ENCODE data around the gene KRTDAP. TPM values are rescaled to one million over a fixed set of nuclear protein-coding genes. Genes with fewer than 3 reads are reported as not detected.

The KRTDAP gene
- total and polyA plus RNA-seq, 5 donors from 2014 or later: not detected

GRCh38 chr19:35510626-35510964 is 20.3 kb upstream of the KRTDAP start:
- H3K27me3 Mint-ChIP-seq: peaks cover 49% of the 10 kb centered on the region

GRCh38 chr19:35509861-35510625 is 19.8 kb upstream of the KRTDAP start:
- H3K4me3 Mint-ChIP-seq: peak overlapping the region in 3 of 4 donors; percentile 15 to 71 (median 67)
- ATAC-seq (ENCODE audit: low read depth in 2 of 2) (peak; percentile 55 to 56), DNase-seq (peak; percentile 46 to 53 (median 51))
- peaks cover 0 to 17% (median 2%) of the 10 kb centered on the region in 4 donors for H3K4me1 Mint-ChIP-seq
- Histone ChIP-seq H3K36me3 (ENCODE audit: control insufficient read depth, insufficient read depth, low read length) (no peaks in the 10 kb centered on the region), H3K9me3 (ENCODE audit: control insufficient read depth in 2 of 2, low read length in 2 of 2) (no peaks in the 10 kb centered on the region), H3K4me1 (ENCODE audit: control insufficient read depth, insufficient read depth, low read length, poor library complexity, severe bottlenecking) (peaks cover 16% of the 10 kb centered on the region), H3K4me3 (ENCODE audit: low read depth, low read length) (no peak overlapping the region), H3K27ac (ENCODE audit: insufficient read depth, low read length, poor library complexity, severe bottlenecking) (no peak overlapping the region), H3K27me3 (ENCODE audit: control insufficient read depth, insufficient read depth, low read length) (peaks cover 18% of the 10 kb centered on the region)
- H3K9me3 Mint-ChIP-seq: peaks cover 0 to 4% (median 0%) of the 10 kb centered on the region in 7 donors
- H3K27me3 Mint-ChIP-seq: peaks cover 53% of the 10 kb centered on the region
- no peaks in the 10 kb centered on the region for H3K36me3 Mint-ChIP-seq
- no peak overlapping the region for H3K27ac Mint-ChIP-seq

More at GRCh38 chr19:35510626-35510964, 20.3 kb upstream of the KRTDAP start:
- peaks cover 0 to 17% (median 2%) of the 10 kb centered on the region in 4 donors for H3K4me1 Mint-ChIP-seq
- Histone ChIP-seq H3K9me3 (ENCODE audit: control insufficient read depth in 2 of 2, low read length in 2 of 2) (no peaks in the 10 kb centered on the region), H3K4me1 (ENCODE audit: control insufficient read depth, insufficient read depth, low read length, poor library complexity, severe bottlenecking) (peaks cover 16% of the 10 kb centered on the region), H3K27ac (ENCODE audit: insufficient read depth, low read length, poor library complexity, severe bottlenecking) (no peak overlapping the region), H3K36me3 (ENCODE audit: control insufficient read depth, insufficient read depth, low read length) (no peaks in the 10 kb centered on the region), H3K4me3 (ENCODE audit: low read depth, low read length) (no peak overlapping the region), H3K27me3 (ENCODE audit: control insufficient read depth, insufficient read depth, low read length) (peaks cover 18% of the 10 kb centered on the region)
- no peaks in the 10 kb centered on the region for H3K36me3 Mint-ChIP-seq
- no peak for ATAC-seq (ENCODE audit: low read depth in 2 of 2)
- no peak for DNase-seq
- no peak overlapping the region for H3K4me3 Mint-ChIP-seq
- H3K9me3 Mint-ChIP-seq: peaks cover 0 to 4% (median 0%) of the 10 kb centered on the region in 7 donors
- H3K27ac Mint-ChIP-seq: no peak overlapping the region

GRCh38 chr19:35509018-35509652 is 18.9 kb upstream of the KRTDAP start:
- Mint-ChIP-seq H3K9me3 (peaks cover 0 to 4% (median 0%) of the 10 kb centered on the region in 7 donors), H3K4me1 (peaks cover 0 to 17% (median 2%) of the 10 kb centered on the region in 4 donors), H3K4me3 (peak overlapping the region in 3 of 4 donors; percentile 40 to 71 (median 67)), H3K27ac (peak overlapping the region in 1 of 3 donors; percentile 43), H3K27me3 (peaks cover 53% of the 10 kb centered on the region), H3K36me3 (no peaks in the 10 kb centered on the region)
- no peaks in the 10 kb centered on the region for H3K36me3 ChIP-seq (ENCODE audit: control insufficient read depth, insufficient read depth, low read length)
- ATAC-seq (ENCODE audit: low read depth in 2 of 2) (peak; percentile 52 to 63), DNase-seq (peak in 2 of 3 donors; percentile 11 to 41)
- H3K27ac ChIP-seq (ENCODE audit: insufficient read depth, low read length, poor library complexity, severe bottlenecking): no peak overlapping the region
- H3K4me1 ChIP-seq (ENCODE audit: control insufficient read depth, insufficient read depth, low read length, poor library complexity, severe bottlenecking): peaks cover 16% of the 10 kb centered on the region
- H3K4me3 ChIP-seq (ENCODE audit: low read depth, low read length): no peak overlapping the region
- no peaks in the 10 kb centered on the region for H3K9me3 ChIP-seq (ENCODE audit: control insufficient read depth in 2 of 2, low read length in 2 of 2)
- peaks cover 18% of the 10 kb centered on the region for H3K27me3 ChIP-seq (ENCODE audit: control insufficient read depth, insufficient read depth, low read length)

GRCh38 chr19:35508129-35508528 is 17.9 kb upstream of the KRTDAP start:
- ATAC-seq (ENCODE audit: low read depth in 2 of 2) (no peak), DNase-seq (no peak)
- no peaks in the 10 kb centered on the region for H3K36me3 Mint-ChIP-seq
- no peak overlapping the region for H3K27ac Mint-ChIP-seq
- H3K27ac ChIP-seq (ENCODE audit: insufficient read depth, low read length, poor library complexity, severe bottlenecking): no peak overlapping the region
- H3K4me3 ChIP-seq (ENCODE audit: low read depth, low read length): no peak overlapping the region
- H3K4me1 ChIP-seq (ENCODE audit: control insufficient read depth, insufficient read depth, low read length, poor library complexity, severe bottlenecking): peaks cover 16% of the 10 kb centered on the region
- H3K27me3 Mint-ChIP-seq: peaks cover 53% of the 10 kb centered on the region
- H3K4me3 Mint-ChIP-seq: no peak overlapping the region
- no peaks in the 10 kb centered on the region for H3K36me3 ChIP-seq (ENCODE audit: control insufficient read depth, insufficient read depth, low read length)
- peaks cover 0 to 4% (median 0%) of the 10 kb centered on the region in 7 donors for H3K9me3 Mint-ChIP-seq
- no peaks in the 10 kb centered on the region for H3K9me3 ChIP-seq (ENCODE audit: control insufficient read depth in 2 of 2, low read length in 2 of 2)
- H3K4me1 Mint-ChIP-seq: peaks cover 0 to 17% (median 2%) of the 10 kb centered on the region in 4 donors
- peaks cover 18% of the 10 kb centered on the region for H3K27me3 ChIP-seq (ENCODE audit: control insufficient read depth, insufficient read depth, low read length)

GRCh38 chr19:35507561-35507960 is 17.3 kb upstream of the KRTDAP start:
- H3K4me1 Mint-ChIP-seq: peaks cover 0 to 17% (median 2%) of the 10 kb centered on the region in 4 donors
- peaks cover 0 to 4% (median 0%) of the 10 kb centered on the region in 7 donors for H3K9me3 Mint-ChIP-seq
- ATAC-seq (ENCODE audit: low read depth in 2 of 2) (no peak), DNase-seq (no peak)
- H3K27me3 ChIP-seq (ENCODE audit: control insufficient read depth, insufficient read depth, low read length): peaks cover 18% of the 10 kb centered on the region
- H3K4me3 ChIP-seq (ENCODE audit: low read depth, low read length): no peak overlapping the region
- no peak overlapping the region for H3K27ac Mint-ChIP-seq
- H3K36me3 Mint-ChIP-seq: no peaks in the 10 kb centered on the region
- H3K9me3 ChIP-seq (ENCODE audit: control insufficient read depth in 2 of 2, low read length in 2 of 2): no peaks in the 10 kb centered on the region
- H3K4me3 Mint-ChIP-seq: no peak overlapping the region
- H3K4me1 ChIP-seq (ENCODE audit: control insufficient read depth, insufficient read depth, low read length, poor library complexity, severe bottlenecking): peaks cover 16% of the 10 kb centered on the region
- no peak overlapping the region for H3K27ac ChIP-seq (ENCODE audit: insufficient read depth, low read length, poor library complexity, severe bottlenecking)
- H3K36me3 ChIP-seq (ENCODE audit: control insufficient read depth, insufficient read depth, low read length): no peaks in the 10 kb centered on the region
- peaks cover 48% of the 10 kb centered on the region for H3K27me3 Mint-ChIP-seq

GRCh38 chr19:35506011-35506410 is 15.7 kb upstream of the KRTDAP start:
- Mint-ChIP-seq H3K36me3 (no peaks in the 10 kb centered on the region), H3K9me3 (peaks cover 0 to 4% (median 0%) of the 10 kb centered on the region in 7 donors), H3K4me1 (peaks cover 0 to 17% (median 3%) of the 10 kb centered on the region in 4 donors), H3K27me3 (peaks cover 41% of the 10 kb centered on the region), H3K27ac (peak overlapping the region in 2 of 3 donors; percentile 34 to 61), H3K4me3 (no peak overlapping the region)
- Histone ChIP-seq H3K4me3 (ENCODE audit: low read depth, low read length) (no peak overlapping the region), H3K9me3 (ENCODE audit: control insufficient read depth in 2 of 2, low read length in 2 of 2) (no peaks in the 10 kb centered on the region), H3K27me3 (ENCODE audit: control insufficient read depth, insufficient read depth, low read length) (peaks cover 18% of the 10 kb centered on the region), H3K4me1 (ENCODE audit: control insufficient read depth, insufficient read depth, low read length, poor library complexity, severe bottlenecking) (peaks cover 16% of the 10 kb centered on the region), H3K36me3 (ENCODE audit: control insufficient read depth, insufficient read depth, low read length) (no peaks in the 10 kb centered on the region), H3K27ac (ENCODE audit: insufficient read depth, low read length, poor library complexity, severe bottlenecking) (no peak overlapping the region)
- ATAC-seq (ENCODE audit: low read depth in 2 of 2) (no peak), DNase-seq (no peak)

- DNase-seq (no peak), ATAC-seq (ENCODE audit: low read depth in 2 of 2) (no peak)
- Histone ChIP-seq H3K27ac (ENCODE audit: insufficient read depth, low read length, poor library complexity, severe bottlenecking) (no peak overlapping the region), H3K4me3 (ENCODE audit: low read depth, low read length) (no peak overlapping the region), H3K4me1 (ENCODE audit: control insufficient read depth, insufficient read depth, low read length, poor library complexity, severe bottlenecking) (no peaks in the 10 kb centered on the region), H3K36me3 (ENCODE audit: control insufficient read depth, insufficient read depth, low read length) (no peaks in the 10 kb centered on the region), H3K27me3 (ENCODE audit: control insufficient read depth, insufficient read depth, low read length) (peaks cover under 1% of the 10 kb centered on the region), H3K9me3 (ENCODE audit: control insufficient read depth in 2 of 2, low read length in 2 of 2) (no peaks in the 10 kb centered on the region)
- Mint-ChIP-seq H3K27ac (no peak overlapping the region), H3K36me3 (no peaks in the 10 kb centered on the region), H3K9me3 (no peaks in the 10 kb centered on the region), H3K4me1 (peaks cover 0 to 3% (median 0%) of the 10 kb centered on the region in 4 donors), H3K27me3 (peaks cover 13% of the 10 kb centered on the region), H3K4me3 (no peak overlapping the region)
Observed at GRCh38 chr19:35502751-35503150, 12.5 kb upstream of the KRTDAP start.

Measured in CD4-positive, CD25-positive, alpha-beta regulatory T cell (primary cell).